Colon (tissue), 2 donors: ENCODE data around the gene SNTG2.

Source experiments
- FAIRE-seq: peaks from 2 replicates; lab custom pipeline; 2012; peaks lifted over from hg19 to GRCh38; lab: Jason Lieb, UNC
- donor health status: control.
- donor health status: control.

SNTG2 gene

GRCh38 chr2:1238598-1239138 is 288.0 kb downstream of the SNTG2 start:
- no peak for FAIRE-seq

- no peak for FAIRE-seq
These were observed 294.5 kb downstream of the SNTG2 start for GRCh38 chr2:1245193-1245592.

DNA sequence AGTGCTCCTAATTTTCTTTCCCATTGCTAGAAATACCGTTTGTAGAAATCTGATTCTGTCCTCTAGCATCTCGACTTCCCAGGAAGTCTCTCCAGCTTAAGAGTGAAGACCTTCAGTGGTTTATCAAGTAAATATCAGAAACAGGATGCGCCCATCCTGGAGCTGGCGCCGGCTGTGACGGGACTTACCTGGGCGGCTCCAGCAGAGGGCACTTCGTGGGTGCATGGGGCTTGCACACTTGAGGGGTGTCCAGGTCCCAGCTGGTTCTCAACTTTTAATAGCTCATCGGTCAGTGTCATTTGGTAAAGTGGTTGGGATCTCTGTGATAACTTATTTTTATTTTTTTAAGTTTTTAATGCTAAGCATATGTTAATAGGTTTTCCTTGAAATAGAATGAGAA is 295.6 kb downstream of the SNTG2 start:
- FAIRE-seq: no peak

DNA sequence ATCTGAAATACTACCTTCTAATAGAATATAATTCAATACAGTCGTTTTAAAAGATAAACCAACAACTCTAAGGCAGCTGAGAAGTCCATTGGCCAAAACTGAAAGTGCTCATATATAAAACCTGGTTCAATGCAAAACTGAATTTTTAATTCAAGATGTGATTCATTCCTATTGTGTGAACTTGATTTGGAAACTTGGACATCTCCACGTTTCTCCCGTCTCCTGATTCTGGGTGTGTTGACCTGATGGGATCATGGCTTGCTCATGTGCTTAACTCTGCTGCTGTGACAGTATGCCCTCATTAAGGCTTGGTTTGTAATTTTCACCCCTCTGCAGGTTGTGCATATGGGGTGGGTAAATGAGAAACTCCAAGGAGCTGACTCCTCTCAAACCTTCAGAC is 296.3 kb downstream of the SNTG2 start:
- FAIRE-seq: no peak

DNA sequence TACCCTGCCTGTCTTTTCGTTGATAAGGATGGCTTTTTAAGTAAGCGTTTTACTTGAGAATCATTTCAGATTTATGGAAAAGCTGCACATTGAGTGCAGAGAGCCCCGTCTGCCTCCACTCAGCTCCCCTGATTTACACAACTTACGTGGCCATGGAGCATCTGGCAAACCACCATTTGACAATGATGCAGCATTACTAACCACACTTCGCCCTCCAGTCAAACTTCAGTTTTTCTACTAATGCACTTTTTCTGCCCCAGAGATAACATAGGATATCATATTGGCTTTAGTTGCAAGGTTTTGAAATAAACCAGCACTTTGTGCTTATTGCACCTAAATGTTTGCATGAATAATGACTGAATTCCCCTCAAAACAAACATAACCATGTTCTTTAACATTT is 297.5 kb downstream of the SNTG2 start:
- no peak for FAIRE-seq

DNA sequence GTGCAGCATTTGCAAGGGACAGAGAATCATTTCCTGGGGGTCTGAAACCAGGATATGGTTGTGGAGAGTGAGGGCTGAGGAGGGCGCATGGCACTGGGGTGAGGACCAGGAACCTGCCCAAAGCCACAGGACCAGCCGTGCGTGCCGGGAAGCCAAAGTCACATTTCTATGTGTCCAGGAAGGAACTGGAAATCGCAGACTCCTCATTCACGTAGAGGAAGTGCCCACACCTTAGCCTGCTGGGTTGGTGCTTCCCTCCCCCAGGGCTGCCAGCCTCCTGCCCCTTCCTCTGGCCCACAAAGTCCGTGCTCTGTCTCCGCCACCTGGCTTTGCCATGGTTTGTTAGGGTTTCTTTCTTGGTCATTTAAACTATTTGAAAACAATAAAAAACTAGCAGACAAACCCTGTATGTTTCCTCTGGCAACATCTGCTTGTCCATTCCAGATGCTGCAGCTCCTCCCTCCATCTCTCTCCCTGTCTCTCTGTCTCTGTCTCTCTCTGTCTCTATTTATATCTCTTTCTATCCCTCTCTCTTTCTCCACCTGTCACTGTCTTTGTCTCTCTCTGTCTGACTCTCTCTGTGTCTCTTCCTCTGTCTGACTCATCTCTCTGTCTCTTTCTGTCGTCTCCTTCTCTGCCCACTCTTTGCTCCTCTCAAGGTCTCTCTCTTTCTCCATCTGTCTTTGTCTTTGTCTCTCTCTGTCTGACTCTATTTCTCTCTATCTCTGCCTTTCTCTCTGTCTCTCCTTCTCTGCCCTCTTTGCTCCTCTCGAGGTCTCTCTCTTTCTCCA is 299.4 kb downstream of the SNTG2 start:
- FAIRE-seq: no peak

- no peak for FAIRE-seq
These were observed 300.9 kb downstream of the SNTG2 start for GRCh38 chr2:1251520-1251919.

- no peak for FAIRE-seq
These were observed 303.0 kb downstream of the SNTG2 start for GRCh38 chr2:1253629-1254028.

DNA sequence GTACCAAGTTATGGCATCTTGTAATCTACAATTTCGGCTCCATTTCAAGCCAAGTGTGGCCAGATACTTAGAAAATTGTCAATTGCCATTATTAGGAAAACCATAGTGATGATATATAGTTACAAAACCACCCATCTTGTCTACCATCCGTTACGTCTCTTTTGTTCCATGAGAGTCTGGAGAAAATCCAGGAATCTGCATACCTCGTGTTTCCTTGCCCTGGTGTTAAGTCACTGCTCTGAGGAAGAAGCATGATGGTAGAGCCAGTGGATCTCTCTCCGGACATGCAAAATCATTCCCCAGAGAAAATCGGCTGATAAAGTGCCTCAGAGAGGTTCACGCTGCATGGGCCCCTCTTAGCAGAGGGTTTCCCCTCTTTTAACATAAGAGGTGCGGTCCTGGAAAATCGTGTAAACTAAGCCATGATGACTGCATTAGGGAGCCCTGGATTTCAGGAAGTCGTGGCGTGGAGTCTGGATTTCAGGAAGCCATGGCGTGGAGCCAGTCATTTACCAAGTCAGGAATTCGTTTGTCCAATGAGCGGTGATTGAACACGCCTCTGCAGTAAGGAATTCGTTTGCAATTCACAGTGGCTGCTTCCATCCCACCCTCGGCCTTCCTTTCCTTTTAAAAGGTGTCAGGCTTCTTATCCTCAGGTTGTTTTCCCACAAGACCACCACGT is 304.2 kb downstream of the SNTG2 start:
- FAIRE-seq: no peak

DNA sequence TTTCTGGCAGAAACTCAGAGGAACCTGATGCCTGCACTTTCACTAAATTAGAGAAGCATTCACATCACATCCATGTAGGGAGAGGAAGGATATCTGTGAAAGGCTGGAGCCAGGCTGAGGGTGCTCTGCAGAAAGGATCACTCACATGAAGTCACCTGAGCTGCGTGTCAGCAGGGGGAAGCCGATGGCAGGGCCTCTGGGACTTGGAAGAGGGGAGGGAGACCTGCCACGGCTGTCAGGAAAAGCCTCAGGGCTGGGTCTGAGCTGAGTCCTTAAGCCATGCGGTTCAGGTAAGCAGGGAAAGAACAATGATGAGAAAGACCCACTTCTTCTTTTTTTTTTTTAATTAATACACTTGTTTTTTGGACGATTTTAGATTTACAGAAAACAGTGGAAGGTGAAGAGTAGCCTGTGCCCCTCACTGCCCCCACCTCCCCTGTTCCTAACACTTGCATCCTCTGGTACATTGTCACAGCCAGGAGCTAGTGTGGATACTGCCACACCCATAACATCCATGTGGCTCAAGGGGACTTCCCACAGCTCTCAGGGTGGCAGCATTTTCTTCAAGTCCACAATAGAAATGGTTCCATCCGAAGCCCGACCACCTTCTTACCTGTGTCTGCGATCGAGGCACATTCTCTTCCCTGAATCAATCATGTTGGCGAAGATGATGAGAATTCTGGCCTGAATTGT is 306.1 kb downstream of the SNTG2 start:
- FAIRE-seq: no peak

DNA sequence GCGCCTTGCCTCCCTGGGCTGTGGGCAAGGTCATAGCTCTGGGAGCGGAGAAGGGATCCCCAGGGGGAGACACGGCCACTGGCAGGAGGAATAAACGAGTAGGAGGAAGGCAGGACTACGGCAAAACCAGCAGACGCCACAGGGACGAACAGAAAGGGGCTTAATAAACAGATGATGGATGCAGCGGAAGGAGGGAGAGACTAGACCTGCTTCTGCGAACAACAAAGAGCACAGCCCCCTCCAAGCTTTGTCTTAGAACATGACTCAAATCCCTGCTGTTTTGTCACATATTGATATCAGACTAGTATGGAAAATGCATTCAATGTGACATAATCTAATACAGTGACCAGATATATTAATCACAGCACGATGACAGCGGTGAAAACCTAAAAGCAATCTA is 306.7 kb downstream of the SNTG2 start:
- no peak for FAIRE-seq

- no peak for FAIRE-seq
These were observed 309.1 kb downstream of the SNTG2 start for GRCh38 chr2:1259746-1260145.

DNA sequence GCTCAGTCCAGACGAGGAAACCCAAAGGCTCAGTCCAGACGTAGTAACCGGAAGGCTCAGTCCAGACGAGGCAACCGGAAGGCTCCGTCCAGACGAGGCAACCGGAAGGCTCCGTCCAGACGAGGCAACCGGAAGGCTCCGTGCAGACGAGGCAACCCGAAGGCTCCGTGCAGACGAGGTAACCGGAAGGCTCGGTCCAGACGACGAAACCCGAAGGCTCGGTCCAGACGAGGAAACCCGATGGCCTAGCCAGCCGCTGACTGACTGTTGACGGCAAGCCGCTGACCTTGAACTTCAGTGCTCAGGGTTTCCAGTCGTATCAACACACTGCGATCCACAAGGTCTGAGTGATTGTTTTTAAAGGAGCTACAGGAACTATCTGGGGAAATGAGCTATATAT is 312.0 kb downstream of the SNTG2 start:
- FAIRE-seq: no peak

- FAIRE-seq: no peak
These were observed 314.8 kb downstream of the SNTG2 start for GRCh38 chr2:1265454-1265853.

GRCh38 chr2:1266351-1266750 is 315.7 kb downstream of the SNTG2 start:
- no peak for FAIRE-seq

DNA sequence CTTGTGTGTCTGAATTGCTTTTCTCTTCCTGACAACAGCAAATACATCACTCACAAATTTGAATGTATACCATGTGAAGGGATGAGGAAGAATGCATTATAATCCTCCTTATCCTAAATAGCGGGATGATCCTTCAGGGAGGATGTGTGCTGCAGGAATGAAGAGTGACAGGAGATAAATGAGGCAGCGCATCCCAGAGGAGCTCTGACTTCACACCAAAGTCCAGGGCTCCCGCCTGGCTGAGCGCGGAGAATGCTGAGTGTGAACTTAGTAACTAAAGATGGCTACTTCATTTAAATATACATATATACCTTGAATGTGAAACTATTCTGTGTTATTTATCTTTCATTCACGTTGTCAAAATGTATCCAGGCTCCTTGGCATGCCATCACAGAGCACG is 317.4 kb downstream of the SNTG2 start:
- no peak for FAIRE-seq

DNA sequence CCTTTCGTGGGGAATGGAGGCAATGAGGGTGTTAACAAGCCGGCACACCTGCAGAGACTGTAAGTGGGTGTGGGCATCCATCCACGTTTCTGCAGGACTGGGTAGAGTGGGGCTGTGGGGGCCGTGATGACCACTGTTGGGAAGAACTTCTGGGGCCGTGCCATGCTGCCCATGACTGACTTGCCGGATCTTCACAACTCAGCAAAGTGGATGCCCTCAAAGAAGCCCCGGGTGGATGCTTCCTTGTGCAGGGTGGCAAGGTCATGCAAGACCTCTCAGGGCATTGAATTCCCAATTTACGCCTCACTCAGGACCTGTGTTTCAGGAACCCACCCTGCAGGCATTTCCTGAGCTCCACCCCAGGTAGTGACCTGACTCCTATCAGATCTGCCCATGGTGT is 319.2 kb downstream of the SNTG2 start:
- no peak for FAIRE-seq

DNA sequence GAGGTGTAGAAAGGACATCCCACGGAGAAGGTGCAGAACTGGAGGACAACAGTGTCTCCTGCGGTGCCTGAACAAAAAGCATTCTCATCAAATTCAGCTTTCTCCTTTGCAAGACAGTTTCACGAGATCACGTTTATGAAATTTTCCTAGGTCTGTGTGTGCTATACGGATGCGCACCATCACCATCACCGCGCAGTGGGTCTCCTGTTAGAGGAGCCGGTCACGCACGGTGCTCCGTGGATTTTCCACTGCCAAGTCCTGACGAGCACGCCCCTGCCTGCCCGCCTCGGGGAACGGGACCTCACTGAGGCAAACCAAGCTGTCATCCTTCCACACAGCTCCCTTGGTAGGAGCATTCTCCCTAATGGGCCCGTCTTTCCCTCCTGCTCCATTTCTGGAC is 322.2 kb downstream of the SNTG2 start:
- no peak for FAIRE-seq

DNA sequence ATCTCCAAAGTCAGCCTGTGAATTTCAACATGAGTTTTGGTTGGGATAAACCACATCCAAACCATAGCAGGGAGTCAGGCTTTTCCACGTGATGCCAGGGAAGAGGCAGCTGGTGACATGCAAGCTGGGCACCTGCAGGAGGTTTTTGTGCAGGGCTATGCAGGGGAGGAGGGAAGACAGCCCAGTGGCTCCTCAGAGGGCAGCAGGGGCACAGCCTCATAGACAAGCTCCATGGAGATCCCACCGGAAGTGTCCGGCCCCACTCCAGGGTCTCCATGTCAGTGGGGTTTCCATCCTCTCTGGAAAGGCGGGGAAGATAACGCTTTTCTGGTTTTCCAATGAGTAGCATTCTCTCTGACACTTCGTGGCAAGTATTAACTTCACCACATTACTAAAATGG is 327.0 kb downstream of the SNTG2 start:
- FAIRE-seq: no peak

DNA sequence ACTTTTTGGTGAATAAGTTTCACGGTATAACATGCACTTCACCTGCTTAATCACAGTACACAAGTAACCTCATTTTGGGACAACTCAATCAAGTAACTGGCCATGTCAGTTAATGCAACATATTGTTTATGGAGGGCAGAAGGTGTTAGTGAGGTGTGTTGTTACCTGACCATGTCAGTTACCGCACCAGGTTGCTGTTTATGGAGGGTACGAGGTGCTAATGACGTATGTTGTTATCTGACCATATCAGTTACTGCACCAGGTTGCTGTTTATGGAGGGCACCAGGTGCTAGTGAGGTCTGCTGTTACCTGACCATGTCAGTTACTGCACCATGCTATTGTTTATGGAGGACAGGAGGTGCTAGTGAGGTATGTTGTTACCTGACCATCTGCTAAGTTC is 327.5 kb downstream of the SNTG2 start:
- no peak for FAIRE-seq

- FAIRE-seq: no peak
These were observed 328.2 kb downstream of the SNTG2 start for GRCh38 chr2:1278861-1279260.

DNA sequence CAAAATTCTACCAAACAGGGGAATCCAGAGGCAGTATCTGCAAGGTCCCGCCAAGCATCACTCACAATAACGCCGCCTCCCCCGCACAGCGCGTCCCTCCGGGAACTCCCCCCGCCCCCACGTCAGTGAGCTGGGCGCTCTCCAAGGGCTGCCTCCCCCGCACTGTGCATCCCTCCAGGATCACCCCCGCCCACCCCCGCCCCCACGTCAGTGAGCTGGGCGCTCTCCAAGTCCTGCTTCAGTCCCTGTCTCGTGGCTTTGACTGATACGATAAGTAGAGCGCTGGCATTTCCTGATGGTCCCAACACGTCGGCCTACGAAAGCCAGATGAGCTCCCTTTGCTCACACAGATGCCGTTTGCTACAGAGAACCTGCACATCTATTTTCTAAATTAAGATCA is 331.9 kb downstream of the SNTG2 start:
- FAIRE-seq: no peak
